ENCODE measurements around the gene STKLD1.

Gene STKLD1

DNA sequence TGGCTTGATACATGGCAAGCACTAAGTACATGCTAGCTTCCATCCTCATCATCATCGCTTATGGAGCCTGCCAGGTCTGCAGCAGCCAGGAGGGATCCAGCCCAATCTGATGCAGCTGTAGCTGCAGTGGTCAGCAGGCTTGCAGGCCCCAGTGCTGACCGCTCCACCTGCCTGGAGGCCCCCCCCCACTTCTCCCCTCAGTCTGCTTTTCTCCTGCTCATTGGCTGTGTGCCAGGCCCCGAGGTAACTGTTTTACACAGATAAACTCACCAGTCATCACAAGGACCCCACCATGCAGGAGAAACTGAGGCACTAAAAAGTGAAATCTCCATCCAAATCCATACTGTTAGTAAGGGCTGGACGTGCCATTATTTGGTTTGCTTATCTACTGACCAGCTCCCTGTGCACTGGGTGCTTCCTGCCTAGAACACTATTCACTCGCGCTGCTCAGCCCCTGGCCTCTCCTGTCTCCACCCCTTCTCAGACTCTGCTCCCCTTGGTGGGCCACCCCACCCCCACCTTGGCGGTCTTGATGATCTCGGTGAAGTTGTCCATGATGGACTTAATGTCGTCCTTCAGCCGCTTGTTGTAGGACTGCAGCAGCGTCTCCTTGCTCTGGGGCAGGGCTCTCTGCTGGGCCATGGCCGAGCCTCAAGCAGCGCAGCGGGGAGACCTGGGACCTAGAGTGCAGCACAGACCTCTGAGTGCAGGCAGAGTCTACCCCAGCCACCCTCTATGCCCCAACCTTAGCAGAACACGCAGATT is 30.0 kb upstream of the STKLD1 start:
- DNase-seq, result no peak

DNA sequence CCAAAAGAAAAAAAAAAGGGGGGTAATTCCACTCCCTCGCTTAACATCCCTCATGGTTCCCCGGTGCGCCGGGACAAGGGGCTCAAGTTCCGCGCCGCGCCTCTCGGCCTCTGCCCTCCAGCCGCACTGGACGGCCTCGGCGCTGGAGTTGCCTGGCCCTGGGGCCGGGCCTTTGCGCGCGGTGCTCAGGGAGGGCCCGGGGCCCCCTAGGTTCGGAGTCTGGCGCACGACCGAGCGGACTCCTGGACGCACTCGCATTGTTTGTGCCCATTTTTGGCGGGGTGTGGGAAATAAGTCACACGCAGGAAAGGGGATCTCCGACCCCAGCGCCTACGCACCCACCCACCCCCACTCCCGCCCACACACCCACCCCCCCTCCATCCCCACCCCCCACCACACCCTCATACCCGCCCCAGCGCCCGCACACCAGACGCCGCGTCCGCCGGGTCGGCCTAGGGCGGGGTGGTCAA is 28.6 kb upstream of the STKLD1 start:
- no peak for DNase-seq

DNA sequence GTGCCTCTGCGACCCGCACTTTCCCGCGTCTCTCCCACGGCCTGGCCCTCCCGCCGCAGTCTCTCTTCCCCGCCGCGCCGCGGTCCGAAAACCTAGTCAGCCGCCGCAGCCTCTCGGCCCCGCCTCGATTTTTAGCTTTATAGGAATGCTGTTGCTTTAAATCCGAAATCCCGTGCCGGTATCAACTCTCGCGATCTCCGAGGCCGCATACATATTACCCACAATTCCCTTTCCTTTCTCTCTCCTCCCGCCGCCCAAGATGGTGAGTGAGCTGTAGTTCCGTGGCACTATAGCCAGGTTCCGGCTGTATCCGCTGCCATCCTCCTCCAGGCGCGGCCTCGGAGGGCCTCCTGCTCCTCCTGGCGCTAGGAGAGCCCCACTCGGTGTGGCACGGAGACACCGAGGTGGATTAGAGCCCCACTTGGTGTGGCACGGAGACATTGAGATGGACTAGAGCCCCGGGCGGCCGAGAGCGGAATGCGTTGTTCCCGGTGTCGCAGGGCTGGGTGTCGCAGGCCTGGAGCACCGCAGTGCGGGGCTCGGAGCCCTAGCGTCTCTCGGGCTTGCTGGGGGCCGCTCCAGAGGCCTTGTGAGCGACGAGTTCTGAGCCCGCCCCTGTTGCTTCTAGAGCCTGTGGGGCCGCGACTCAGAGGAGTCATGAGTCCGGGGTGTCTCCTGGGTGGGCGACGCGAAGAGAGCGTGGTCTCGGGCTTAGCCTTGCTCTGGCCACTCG is 28.0 kb upstream of the STKLD1 start, which contains the start of the genes MED22 and RPL7A:
TSS of gene MED22 (minus strand) at position 147 of the 733 bp plus-strand sequence. CDS start 1,469 bp downstream, outside the sequence.
TSS of gene RPL7A (plus strand) at position 234 of the 733 bp plus-strand sequence. CDS start at position 260, 26 bp downstream.
- DNase-seq, result peak; percentile 88

DNA sequence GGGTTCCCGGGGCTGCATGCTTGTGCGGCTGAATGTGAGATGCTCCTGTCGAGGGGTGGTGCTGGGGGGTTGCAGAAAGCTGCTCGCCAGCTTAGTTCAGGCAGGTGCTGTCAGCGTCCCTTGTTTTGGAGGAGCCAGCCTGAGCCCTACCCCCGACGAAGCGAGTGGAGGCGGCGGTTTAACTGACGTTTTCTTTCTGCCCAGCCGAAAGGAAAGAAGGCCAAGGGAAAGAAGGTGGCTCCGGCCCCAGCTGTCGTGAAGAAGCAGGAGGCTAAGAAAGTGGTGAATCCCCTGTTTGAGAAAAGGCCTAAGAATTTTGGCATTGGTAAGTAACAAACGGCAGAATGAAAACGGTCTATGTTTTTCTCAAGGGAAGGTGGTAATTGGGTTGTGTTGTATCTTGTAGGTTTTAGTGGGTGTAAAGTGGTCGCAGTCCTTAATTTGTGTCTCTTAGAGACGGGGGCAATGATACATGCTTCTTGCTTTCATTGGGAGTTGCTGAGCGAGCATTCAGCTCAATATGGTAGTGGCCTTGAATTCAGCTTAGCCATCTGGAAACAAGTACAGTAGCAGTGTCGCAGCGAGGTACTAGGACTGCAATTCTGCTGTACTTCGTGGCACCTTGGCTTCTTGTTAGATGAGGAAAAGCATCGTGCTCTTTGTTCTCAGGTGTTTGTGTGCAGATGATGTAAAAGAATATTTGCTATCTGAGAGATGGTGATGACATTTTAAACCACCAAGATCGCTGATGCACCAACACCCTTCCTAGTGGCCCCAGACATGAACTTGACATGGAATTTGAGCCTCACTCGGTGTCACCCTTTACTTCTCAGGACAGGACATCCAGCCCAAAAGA is 27.2 kb upstream of the STKLD1 start:
- no peak for DNase-seq

DNA sequence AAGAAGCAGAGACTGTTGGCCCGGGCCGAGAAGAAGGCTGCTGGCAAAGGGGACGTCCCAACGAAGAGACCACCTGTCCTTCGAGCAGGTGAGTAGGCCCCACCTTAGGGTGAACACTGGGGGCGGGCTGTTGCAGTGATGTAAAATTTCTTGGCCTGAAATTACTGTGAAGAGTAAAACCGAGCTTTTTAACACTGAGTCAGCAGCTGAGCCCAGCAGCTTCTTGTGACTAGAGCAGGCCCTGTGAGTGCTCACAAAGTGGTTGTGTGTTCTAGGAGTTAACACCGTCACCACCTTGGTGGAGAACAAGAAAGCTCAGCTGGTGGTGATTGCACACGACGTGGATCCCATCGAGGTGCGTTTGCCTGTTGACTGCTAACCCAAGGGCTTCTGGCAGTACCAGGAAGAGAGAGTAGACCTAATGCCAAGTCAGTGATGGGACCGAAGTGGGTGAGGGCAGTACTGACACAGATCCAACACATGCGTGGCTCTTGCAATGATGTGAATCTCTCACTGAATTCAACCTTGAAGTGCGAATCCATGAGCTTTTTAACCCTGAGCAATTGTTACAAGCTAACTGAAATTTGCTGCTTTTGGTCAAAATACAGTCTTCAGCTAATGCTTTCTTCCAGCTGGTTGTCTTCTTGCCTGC is 26.1 kb upstream of the STKLD1 start:
- DNase-seq, result no peak

DNA sequence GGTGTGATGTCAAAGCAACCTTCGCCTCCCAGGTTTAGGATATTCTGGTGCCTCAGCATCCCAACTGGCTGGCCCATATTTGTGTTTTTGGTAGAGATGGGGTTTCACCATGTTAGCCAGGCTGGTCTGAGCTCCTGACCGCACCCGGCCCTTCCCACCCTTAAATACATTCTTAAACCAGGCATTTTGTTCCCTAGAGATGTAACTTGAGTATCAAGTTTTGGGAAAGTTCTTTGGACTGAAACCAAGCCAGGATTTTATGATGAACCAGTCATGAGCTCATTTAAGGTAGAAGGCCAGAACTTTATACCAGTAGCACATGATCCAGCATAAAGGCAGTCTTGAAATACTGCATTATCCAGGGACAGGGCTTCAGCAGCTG is 24.6 kb upstream of the STKLD1 start:
- no peak for DNase-seq

DNA sequence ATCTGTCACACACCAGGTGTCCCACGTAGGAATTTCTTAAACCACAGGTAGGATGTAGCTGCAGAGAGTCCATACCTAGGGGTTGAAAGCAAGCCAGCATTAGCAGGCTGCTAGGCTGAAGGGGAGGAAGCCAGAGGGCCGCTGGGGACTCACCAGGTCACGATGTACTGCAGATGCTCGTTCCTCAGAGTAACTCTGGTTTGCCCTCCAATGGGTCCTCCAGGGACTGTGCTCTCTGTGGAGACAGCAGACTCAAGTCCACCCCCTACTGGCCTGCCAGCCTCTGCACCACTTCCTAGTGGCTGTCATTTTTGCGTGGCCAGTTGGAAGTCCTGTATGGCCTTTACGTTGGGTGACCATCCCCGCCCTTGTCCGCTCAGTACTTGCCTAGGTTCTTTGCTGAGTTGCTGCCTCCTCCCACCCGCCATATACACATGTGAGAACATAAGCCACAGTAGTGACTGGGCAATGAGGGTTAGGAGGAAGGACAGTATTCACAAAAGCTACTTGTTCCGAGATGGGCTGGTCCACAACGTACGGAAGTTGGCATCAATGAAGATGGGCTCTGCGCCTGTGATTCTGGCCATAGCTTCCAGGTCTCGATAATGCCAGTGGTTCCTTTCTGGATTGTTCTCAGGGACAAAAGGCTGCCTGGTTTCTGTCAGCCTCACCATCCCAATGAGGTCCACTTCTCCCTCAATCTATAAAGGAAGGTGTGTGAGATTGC is 24.1 kb upstream of the STKLD1 start:
- no peak for DNase-seq

DNA sequence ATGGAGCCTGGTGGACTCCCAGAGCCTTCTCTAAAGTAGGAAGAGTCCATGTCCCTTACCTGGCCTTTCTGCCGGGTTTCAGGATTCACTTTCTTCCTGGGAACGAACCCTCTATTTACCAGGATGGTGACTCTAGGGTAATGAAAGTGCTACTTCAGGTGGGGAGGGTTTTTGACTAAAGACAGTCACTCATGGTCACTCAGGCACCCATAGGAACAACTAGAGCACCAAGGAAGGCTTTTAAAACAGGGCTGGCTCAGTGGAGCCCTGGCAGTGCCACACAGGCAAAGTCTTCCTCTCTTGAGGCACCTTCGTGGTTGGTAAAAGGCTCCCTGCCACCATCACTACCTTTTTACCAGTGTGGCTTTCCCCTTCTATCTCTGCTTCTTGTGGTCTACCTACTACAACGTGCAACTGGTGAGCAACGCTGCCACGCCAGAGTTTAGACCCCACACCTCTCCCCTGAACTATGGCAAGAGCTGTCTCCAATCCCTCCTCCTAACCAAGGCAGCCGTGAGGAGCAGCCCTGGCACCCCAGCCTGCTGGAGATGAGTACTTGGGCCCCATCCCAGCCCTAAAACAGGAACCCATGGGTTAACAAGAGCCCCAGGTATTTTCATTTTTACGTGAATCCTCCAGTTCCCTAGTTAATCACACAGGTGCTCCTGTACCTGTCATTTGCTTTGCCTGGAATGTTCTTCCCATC is 23.4 kb upstream of the STKLD1 start:
- DNase-seq, result no peak

DNA sequence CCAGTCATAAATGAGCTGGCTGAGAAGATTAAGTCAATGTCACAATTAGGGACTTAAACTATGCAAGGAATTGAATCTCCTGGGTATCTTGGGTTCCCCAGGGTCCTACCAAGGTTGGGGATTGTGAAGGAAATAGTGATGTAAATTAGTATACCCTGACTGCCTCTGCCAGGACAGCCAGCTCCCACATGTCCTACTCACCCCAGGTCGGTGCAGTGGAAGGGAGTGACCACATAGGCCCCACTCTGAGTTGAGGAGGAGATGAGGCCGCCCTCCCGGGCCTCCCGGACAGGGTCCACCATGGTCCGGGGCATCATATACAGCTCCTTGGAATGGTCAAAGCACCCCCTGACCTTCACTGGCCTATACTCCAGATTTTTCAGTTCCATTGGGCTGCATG is 22.6 kb upstream of the STKLD1 start:
- no peak for DNase-seq

DNA sequence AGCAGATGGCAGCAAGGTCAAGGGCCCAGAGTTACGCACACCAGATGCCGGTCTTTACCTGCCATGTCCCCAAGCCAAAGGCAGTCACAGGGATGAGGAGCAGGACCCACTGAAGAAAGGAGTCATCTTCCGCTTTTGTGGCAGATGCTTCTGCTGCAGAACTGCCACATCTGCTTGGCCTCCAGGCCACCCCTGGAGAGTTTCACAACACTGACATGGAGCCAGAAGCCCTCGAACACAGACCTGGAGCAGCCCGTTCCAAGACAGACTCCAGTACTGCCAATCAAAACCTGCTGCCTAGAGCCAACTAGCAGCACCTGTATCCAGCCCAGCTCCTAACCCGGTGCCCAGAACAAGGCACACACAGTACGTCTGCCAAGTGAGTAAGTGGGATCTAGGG is 21.4 kb upstream of the STKLD1 start:
- DNase-seq, result no peak

DNA sequence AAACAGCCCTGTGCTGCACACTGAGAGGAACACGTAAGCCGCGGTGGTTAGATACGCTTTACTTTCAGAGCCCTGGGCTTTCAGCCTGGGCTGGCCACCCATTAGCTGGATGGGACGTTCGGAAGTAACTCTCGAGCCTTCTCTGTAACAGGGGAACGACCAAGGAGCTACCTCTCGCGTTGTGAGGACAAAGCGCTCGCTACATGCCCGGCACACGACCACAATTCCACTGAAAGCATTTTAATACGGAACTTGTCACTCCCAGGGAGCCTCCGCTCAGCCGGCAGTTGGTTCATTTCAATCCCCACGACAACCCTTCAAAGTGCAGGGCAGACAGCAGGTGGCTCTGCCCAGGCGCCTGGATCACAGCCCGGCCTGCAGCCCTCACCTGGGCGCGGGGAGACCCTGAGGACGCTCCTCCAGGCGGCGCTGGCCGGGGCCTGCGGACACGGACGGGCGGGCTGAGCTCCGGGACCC is 20.2 kb upstream of the STKLD1 start:
- DNase-seq, result no peak

DNA sequence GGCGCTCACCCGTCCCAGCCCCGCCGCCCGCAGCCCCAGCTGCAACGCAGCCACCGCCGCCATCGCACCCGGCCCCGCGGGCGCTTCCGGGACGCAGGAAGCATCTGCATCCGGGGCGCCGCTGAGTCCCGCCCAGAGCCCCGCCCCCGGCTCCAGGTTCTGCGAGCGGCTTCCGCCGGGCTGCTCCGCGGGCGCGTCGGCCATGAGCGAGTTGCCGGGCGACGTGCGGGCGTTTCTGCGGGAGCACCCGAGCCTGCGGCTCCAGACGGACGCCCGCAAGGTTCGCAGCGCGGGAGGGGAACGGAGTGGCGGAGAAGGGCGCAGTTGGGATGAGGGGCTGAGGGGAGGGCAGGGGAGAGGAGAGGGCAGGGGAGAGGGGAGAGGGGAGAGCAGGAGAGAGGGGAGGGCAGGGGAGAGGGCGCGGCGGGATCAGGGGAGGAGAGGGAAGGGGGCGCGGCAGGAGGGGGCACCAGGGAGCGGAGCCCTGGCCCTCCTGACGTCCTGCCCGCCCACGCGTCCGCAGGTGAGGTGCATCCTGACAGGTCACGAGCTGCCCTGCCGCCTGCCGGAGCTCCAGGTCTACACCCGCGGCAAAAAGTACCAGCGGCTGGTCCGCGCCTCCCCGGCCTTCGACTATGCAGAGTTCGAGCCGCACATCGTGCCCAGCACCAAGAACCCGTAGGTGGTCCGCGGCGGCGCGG is 19.6 kb upstream of the STKLD1 start, which contains the start of the genes SURF1 and SURF2:
TSS of gene SURF1 (minus strand) at position 97 of the 701 bp plus-strand sequence. CDS start at position 63, 34 bp downstream.
TSS of gene SURF2 (plus strand) at position 160 of the 701 bp plus-strand sequence. CDS start at position 203, 43 bp downstream.
- DNase-seq, result peak; percentile 81

DNA sequence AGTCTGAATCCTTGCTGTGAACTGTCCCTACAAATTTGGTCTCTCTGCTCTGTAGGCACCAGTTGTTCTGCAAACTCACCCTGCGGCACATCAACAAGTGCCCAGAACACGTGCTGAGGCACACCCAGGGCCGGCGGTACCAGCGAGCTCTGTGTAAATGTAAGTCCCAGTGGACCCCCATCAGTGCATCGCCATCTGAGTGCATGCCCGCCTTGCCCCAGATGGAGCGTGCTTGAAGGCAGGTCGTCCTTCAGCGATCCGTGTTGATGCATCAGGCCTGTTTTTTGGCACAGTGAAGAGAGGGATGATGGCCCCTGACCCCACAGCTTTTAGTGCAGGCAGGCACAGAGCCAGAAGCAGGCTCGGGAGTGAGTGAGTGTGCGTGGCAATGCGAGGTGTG is 18.5 kb upstream of the STKLD1 start:
- DNase-seq, result no peak

DNA sequence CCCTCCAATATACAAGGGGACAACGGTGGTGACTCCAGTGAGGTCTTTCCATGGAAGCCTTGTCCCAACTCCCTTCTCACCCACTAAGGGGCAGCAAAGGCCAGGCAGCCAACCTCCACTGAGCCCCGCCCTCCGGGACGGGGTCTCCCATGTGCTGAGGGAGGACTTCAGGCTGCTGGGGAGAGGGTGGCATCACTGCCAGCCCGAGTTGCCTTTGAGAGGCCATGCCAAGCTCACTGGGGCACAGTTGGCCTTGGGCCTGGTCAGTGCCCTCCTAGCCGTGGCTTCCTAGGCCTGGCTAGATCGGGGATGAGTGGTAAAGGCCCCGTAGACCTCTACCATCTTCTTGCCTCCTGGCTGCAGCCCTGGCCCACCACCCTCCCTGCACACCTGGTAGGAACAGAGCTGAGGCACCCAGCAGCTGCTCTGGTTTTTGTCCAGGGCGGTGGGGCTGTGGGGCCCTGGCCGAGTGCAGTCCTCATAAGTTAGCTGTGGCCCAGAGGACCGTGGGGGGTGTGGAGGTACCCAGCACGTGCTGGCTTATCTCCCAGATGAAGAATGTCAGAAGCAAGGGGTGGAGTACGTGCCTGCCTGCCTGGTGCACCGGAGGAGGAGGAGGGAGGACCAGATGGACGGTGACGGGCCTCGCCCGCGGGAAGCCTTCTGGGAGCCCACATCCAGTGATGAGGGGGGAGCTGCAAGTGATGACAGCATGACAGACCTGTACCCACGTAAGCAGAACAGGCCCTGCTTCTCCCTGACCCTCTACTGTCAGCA is 16.6 kb upstream of the STKLD1 start:
- DNase-seq, result no peak

DNA sequence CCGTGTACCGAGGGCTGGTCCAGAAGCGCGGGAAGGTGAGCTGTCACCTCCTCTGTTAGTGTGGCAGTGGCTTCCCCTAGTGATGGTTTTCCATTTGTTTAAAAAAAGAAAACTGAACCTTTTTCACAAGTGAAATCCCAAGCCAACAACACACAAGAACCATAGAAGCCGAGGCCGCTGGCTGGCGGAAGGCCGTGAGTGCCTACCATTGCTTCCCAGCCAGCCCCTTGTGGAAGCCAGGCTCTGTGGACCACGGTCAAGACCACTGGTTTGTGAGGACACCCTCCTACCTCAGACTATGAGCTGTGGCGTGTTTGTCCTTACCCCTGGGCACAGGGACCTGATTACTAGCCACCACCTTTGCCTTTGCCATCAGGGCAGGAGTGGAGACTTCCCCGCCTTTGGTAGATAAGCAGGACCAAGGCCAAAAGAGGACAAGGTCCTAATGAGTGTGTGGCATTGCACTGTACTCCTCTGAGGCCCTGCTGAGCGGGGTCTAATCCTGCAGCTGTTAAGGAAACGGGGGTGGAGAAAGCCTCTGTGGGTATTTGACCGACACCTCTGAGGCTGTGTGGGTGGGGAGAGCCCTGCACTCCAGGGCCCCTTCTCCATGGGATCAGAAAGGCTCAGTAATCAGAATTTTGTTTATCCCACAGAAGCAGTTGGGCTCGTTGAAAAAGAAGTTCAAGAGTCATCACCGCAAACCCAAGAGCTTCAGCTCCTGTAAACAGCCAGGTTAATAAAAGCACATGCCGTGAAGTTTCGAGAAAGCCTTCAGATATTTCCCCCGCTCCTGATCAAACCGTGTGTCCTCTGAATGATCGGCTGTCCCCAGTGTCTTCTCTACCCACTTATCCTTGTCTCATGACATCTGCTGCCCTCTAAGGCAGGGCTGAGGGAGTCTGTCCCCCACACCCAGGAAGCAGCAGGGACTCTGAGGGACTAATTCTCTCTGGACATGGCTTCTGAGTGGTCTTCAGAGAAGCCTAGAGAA is 15.5 kb upstream of the STKLD1 start:
- DNase-seq, result no peak

DNA sequence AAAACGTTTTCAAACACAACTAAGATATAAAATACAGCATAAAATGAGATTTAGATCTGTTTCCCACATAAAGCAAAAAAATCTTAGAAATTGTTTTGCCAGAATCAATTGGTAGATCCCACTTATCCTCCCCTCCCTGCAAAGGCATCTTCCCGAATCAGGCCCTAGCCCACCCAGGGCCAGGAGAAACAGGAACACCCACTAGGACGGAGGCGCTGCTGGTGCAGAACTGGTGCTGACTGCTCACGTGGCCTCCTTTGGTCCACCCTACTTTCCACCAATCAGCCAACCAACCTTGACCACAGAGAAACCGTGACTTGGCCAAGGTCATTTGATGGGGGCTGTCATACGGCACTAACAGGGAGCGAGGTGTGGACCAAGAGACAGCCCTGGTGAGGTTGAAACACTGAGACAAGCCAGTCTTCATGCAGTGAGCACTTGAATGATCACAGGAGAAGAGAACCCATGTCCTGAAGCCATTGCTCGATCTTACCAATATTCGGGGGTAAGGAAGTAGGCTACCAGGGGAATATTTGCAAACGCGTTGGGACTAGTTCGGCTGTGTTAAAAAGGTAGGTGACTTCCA is 14.6 kb upstream of the STKLD1 start:
- no peak for DNase-seq

DNA sequence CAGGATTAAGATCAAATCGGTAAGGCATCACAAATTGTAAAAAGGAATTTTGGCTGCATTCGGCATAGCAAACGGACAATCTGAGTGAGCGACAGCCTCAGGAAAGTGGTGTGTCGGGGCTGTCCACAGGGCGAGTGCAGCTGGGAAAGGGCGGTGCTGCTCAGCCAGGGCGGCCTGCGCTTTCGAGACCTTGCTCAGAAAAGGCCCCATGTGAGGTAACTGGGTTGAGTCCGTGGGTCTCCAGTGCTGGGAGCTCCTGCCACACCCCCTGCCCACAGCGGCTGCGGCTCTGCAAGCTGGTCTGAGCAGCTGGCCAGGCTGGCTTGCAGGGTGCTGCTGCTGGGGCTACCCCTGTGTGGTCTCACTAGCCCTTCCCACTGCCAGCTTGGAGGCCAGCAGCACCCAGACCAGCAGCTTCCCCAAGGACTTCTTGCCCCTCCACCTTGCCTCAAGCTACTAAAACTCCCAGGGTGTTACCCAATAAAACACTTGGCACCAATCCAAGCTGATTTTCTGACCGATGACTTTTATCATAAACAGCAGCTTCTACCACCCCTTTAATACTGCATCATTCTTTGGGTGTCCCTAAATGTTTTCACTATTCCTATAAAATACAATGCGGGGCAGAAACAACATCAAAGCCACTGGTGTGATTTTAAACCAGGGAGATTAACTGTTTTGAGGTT is 13.7 kb upstream of the STKLD1 start:
- DNase-seq, result no peak

Measured in NCI-H226 (cell line).